HG02798 (cell line): ENCODE measurements around the gene ANKH.
A peak's percentile ranks its signal among the peaks of the same experiment; 100 is the strongest.
"Not testable (repeated sequence)": the region's sequence is repeated elsewhere in the genome, so short reads cannot be mapped to it uniquely, and the experiment has no call there.

Experiments used
- ATAC-seq: cut with Tn5 transposase; IDR thresholded peaks from one replicate; pipeline ENCODE4 v1.9.1; 2021; ENCODE audit warnings: mild to moderate bottlenecking; ENCODE audit not compliant: unreplicated experiment, poor library complexity

ANKH gene

GRCh38 chr5:14871214-14872069, at the start of gene ANKH:
Gene ANKH (minus strand): TSS chr5:14871778. CDS start chr5:14871447, 331 bp downstream.
- peak; percentile 92 for ATAC-seq

- ATAC-seq, result no peak
Observed at GRCh38 chr5:14920121-14920520, 48.5 kb upstream of the ANKH start.

GRCh38 chr5:14919106-14919505, 47.5 kb upstream of the ANKH start:
- not testable (repeated sequence) for ATAC-seq

- ATAC-seq, result no peak
Observed at GRCh38 chr5:14917719-14918118, 46.1 kb upstream of the ANKH start.

- no peak for ATAC-seq
Observed at GRCh38 chr5:14915291-14915952, 43.8 kb upstream of the ANKH start.

- ATAC-seq, result no peak
Observed at GRCh38 chr5:14914623-14915260, 43.2 kb upstream of the ANKH start.

GRCh38 chr5:14914193-14914592, 42.6 kb upstream of the ANKH start:
- no peak for ATAC-seq

- ATAC-seq, result no peak
Observed at GRCh38 chr5:14913096-14913495, 41.5 kb upstream of the ANKH start.

GRCh38 chr5:14912206-14912605, 40.6 kb upstream of the ANKH start:
- no peak for ATAC-seq

- no peak for ATAC-seq
Observed at GRCh38 chr5:14909369-14909768, 37.8 kb upstream of the ANKH start.

GRCh38 chr5:14908172-14908571, 36.6 kb upstream of the ANKH start:
- no peak for ATAC-seq

- no peak for ATAC-seq
Observed at GRCh38 chr5:14906628-14907027, 35.0 kb upstream of the ANKH start.

- no peak for ATAC-seq
Observed at GRCh38 chr5:14902826-14903560, 31.4 kb upstream of the ANKH start.

- no peak for ATAC-seq
Observed at GRCh38 chr5:14901462-14902051, 30.0 kb upstream of the ANKH start.

GRCh38 chr5:14900693-14901461, 29.3 kb upstream of the ANKH start:
- no peak for ATAC-seq

- ATAC-seq, result no peak
Observed at GRCh38 chr5:14896131-14896530, 24.6 kb upstream of the ANKH start.

- ATAC-seq, result no peak
Observed at GRCh38 chr5:14895301-14895700, 23.7 kb upstream of the ANKH start.

- no peak for ATAC-seq
Observed at GRCh38 chr5:14894748-14895147, 23.2 kb upstream of the ANKH start.

- ATAC-seq, result no peak
Observed at GRCh38 chr5:14893381-14893780, 21.8 kb upstream of the ANKH start.
